Measurements from ENCODE around the gene LRRIQ4. TPM values are rescaled to one million over a fixed set of nuclear protein-coding genes. Genes with fewer than 3 reads are reported as not detected.

Gene LRRIQ4
- total RNA-seq, 2 donors from 2014 or later: not detected

DNA sequence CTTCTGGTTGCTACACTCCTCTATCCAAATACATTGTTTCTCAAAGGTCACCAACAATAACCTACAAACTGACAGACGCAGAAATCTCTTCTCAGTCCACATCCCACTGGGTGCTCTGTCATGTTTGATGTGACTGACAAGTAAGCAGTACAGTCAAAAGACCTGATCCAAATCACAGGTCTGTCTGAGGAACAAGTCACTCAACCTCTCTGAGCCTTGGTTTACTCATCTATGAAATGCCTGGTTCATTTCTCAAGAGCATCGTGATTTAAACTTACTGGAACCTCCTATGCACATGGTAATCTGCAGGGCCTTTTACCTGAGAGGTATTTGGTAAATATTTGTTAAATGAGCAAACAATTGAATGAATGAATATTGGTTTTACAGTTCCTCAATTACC is 51.6 kb downstream of the LRRIQ4 start:
- H3K36me3 ChIP-seq (replicated peaks in 1 of 2; ENCODE audit: insufficient read depth in 1 of 2, low read depth in 2 of 2): no peaks in the 10 kb centered on the region
- H3K27me3 ChIP-seq: no peaks in the 10 kb centered on the region
- intact Hi-C loops (cut with DNase I): no loop called here
- TF ChIP-seq POLR2A (IDR thresholded peaks at IDR 0.05): no peak
- TF ChIP-seq, protein P1, sequence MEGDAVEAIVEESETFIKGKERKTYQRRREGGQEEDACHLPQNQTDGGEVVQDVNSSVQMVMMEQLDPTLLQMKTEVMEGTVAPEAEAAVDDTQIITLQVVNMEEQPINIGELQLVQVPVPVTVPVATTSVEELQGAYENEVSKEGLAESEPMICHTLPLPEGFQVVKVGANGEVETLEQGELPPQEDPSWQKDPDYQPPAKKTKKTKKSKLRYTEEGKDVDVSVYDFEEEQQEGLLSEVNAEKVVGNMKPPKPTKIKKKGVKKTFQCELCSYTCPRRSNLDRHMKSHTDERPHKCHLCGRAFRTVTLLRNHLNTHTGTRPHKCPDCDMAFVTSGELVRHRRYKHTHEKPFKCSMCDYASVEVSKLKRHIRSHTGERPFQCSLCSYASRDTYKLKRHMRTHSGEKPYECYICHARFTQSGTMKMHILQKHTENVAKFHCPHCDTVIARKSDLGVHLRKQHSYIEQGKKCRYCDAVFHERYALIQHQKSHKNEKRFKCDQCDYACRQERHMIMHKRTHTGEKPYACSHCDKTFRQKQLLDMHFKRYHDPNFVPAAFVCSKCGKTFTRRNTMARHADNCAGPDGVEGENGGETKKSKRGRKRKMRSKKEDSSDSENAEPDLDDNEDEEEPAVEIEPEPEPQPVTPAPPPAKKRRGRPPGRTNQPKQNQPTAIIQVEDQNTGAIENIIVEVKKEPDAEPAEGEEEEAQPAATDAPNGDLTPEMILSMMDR (IDR thresholded peaks at IDR 0.05): no peak
- 89 to 92% methylated on average over 2 of the region's 2 CpGs for WGBS, 2 donors
- ATAC-seq (no peak), DNase-seq (no peak)
- H3K4me3 ChIP-seq: no peak overlapping the region
- H3K4me1 ChIP-seq: no peaks in the 10 kb centered on the region
- no peaks in the 10 kb centered on the region for H3K9me3 ChIP-seq
- H3K27ac ChIP-seq: no peak overlapping the region

DNA sequence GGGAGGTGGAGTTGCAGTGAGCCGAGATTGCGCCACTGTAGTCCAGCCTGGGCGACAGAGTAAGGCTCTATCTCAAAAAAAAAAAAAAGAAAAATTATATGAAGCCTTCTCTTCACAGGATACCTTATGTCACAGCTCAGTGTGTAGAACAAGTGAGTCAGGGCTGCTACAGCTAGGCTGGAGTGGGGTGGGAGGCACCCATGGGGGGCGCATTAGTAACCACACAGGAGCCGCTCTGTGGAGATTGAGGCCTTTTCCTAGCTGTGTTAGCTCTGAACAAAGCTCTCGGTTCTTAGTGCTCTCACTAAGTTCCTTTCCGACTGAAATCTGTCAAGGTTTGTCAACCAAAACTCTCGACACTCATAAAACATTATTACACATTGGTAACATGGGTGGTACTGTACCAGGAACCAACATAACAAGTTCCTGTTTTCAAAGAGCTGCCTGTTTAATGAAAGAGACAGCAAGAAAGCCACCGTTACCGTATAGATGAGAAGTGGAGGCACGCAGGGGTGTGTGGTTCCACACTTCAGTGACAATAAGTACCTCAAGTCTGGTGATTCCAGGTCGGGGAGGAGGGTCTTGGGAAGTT is 52.6 kb downstream of the LRRIQ4 start:
- Histone ChIP-seq H3K9me3 (no peaks in the 10 kb centered on the region), H3K27ac (no peak overlapping the region), H3K4me1 (peaks cover 7% of the 10 kb centered on the region), H3K36me3 (replicated peaks in 1 of 2; ENCODE audit: insufficient read depth in 1 of 2, low read depth in 2 of 2) (no peaks in the 10 kb centered on the region), H3K27me3 (no peaks in the 10 kb centered on the region), H3K4me3 (no peak overlapping the region)
- intact Hi-C loops (cut with DNase I): no loop called here
- 54 to 73% methylated on average over 12 of the region's 12 CpGs for WGBS, 2 donors
- ATAC-seq: no peak
- TF ChIP-seq POLR2A (IDR thresholded peaks at IDR 0.05): no peak
- TF ChIP-seq, protein P1 (IDR thresholded peaks at IDR 0.05): no peak
- DNase-seq: no peak

DNA sequence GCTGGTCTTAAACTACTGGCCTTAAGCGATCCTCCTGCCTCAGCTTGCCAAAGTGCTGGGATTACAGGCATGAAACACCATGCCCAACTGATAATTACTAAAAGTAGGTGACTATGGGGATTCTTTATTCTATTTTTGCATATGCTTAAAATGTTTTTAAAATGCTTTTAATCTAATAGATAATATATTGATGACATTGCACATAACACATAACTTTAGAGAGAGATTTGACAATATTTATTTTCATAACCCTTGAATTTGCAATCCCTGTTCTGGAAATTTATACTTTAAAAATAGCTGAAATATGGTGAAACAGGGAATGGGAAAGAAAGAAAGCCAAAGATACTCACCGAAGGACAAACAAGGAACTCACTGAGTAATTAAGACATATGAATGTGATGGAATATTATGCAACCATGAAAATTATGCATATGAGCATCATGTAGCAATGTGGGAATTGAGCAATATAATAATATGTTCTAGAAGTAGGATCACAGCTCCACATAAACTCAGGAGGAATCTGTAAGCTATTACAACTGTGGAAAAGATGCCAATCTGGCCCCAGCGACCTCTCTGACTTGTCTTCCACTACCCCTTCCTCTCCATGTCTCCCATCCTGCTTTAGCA is 55.0 kb downstream of the LRRIQ4 start:
- DNase-seq (no peak), ATAC-seq (no peak)
- TF ChIP-seq, protein P1 (IDR thresholded peaks at IDR 0.05): no peak
- no peak for TF ChIP-seq POLR2A (IDR thresholded peaks at IDR 0.05)
- intact Hi-C loops (cut with DNase I): no loop called here
- no peak overlapping the region for H3K27ac ChIP-seq
- no peak overlapping the region for H3K4me3 ChIP-seq
- 86 to 92% methylated on average over 3 of the region's 3 CpGs for WGBS, 2 donors
- H3K36me3 ChIP-seq (replicated peaks in 1 of 2; ENCODE audit: insufficient read depth in 1 of 2, low read depth in 2 of 2): no peaks in the 10 kb centered on the region
- H3K4me1 ChIP-seq: peaks cover 10% of the 10 kb centered on the region
- H3K27me3 ChIP-seq: no peaks in the 10 kb centered on the region
- H3K9me3 ChIP-seq: no peaks in the 10 kb centered on the region

DNA sequence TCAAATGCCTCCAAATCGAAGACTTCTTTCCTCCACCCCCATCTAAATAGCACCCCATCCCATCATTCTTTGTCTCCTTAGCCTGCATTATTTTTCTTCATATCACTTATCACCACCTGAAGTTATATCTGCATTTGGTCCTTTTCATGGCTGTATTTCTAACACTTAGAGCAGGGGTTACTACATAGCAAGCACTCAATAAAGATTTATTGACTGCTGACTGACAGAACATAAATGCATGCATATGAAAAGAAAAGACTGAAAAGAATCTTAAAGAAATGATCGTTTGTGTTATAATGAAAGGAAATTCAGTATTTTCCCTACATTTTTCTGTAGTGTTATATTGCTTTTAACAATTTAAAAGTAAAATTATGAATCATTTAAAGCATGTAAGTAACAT is 55.7 kb downstream of the LRRIQ4 start:
- DNase-seq (no peak), ATAC-seq (no peak)
- Histone ChIP-seq H3K36me3 (replicated peaks in 1 of 2; ENCODE audit: insufficient read depth in 1 of 2, low read depth in 2 of 2) (no peaks in the 10 kb centered on the region), H3K9me3 (no peaks in the 10 kb centered on the region), H3K4me3 (no peak overlapping the region), H3K27me3 (no peaks in the 10 kb centered on the region), H3K27ac (no peak overlapping the region), H3K4me1 (peaks cover 10% of the 10 kb centered on the region)
- TF ChIP-seq POLR2A (IDR thresholded peaks at IDR 0.05): no peak
- TF ChIP-seq, protein P1 (IDR thresholded peaks at IDR 0.05): no peak
- intact Hi-C loops (cut with DNase I): no loop called here
- WGBS, 2 donors: 64 to 65% methylated on average over 2 of the region's 2 CpGs

Data from body of pancreas (tissue), 4 donors.